GM18526 (cell line): ENCODE results near the gene ANKRD2.

Source experiments
- POLR2A ChIP-seq: IDR thresholded peaks from 3 replicates; pipeline ENCODE4 v1.6.1; 2011; ENCODE audit not compliant: insufficient read length; ENCODE audit errors: extremely low read depth

Gene ANKRD2

DNA sequence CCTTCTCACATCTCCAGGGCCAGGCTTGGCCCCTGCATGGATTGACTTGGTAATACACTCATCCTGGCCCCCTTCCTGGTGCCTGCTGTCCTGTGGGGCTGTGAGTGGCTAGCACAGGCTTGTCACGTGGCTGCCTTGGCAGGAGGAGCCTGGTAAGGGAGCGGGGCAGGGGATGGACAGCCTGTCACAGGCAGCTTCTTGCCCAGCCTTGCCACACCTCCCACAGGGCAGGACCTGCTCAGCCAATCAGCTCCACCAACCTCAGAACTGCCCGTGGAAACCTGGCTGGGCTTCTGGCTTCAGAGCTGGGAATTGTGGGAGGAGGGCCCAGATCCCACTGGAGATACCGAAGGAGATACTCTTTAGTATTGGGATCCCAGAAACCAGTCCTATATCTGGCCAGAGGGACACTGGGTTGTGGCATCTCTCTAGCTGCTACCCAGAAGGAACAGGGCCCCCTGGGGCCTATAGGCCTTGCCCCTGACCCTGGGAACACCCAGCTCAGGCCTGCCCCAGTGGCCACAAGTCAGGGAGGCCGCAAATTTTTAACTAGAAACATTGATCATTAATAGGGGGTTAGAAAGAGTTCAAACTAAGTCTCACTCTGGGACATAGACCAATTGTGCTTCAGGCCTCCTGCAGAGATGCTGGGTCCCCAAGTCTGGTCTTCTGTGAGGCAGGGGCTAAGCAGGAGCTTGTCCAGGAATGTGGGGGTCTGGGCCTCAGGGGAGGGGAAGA lies 11.7 kb downstream of the ANKRD2 start, which contains the start of gene HOGA1:
TSS of gene HOGA1 (plus strand) at position 330 of the 738 bp plus-strand sequence. CDS start at position 645, 315 bp downstream.
- TF ChIP-seq POLR2A = no peak

GRCh38 chr10:97584798-97585438 lies 12.3 kb downstream of the ANKRD2 start:
- TF ChIP-seq POLR2A = no peak

- no peak for TF ChIP-seq POLR2A
These were observed 12.8 kb downstream of the ANKRD2 start for GRCh38 chr10:97585439-97585811.

DNA sequence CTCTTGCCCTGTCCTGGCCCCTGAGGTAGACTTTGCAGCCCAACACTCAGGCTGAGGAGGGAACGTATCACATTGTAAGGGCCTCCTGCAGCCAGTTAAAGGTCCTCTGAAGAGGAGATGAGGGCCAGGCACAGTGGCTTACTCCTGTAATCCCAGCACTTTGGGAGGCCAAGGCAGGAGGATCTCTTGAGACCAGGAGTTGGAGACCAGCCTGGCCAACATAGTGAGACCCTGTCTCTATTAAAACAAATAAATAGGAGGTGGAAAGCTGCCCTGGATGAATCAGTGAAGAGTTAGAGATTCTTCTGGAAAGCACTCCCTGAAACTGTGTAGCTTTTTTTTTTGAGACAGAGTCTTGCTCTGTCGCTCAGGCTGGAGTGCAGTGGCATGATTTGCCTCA lies 14.6 kb downstream of the ANKRD2 start:
- no peak for TF ChIP-seq POLR2A

GRCh38 chr10:97589479-97589878 lies 16.9 kb downstream of the ANKRD2 start, which contains the start of gene C10orf62:
C10orf62 (plus strand) TSS chr10:97589721; CDS start chr10:97589898, 177 bp downstream.
- TF ChIP-seq POLR2A = no peak

GRCh38 chr10:97590082-97590747 lies 17.6 kb downstream of the ANKRD2 start:
- TF ChIP-seq POLR2A = no peak

DNA sequence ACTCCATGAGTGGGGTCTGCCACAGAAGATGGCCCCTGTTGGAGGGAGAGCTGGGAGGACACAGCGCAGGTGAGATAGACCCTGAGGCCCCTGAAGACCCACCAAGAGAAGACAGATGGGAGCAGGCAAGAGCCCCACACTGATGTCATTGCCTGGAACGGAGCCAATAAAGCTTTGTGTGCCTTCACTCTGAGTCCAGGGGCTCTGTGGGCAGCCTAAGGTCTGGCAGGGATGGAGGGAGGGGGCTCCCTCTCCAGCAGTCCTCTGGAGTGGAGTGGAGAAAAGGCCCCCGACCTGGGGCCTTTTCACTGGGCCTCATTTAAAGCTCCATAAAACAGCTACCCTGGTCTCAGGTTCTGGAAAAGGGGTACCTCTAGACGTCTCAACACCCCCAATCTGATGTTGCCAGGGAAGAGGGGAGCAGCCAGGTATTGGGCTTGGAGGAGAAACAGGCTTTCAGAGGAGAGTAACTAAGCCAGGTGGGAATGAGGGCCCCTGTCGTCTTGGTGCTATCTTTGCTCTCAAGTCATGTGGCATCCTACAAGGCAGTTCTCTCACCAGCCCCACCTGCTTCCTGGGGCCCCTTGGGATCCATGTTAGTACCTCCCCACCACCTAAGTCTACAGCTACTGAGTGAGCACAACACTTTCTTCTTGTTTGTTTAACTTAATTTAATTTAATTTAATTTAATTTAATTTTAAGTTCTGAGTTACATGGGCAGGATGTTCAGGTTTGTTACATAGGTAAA lies 18.3 kb downstream of the ANKRD2 start:
- TF ChIP-seq POLR2A = no peak

- TF ChIP-seq POLR2A = no peak
These were observed 20.8 kb downstream of the ANKRD2 start for GRCh38 chr10:97593421-97593820.

DNA sequence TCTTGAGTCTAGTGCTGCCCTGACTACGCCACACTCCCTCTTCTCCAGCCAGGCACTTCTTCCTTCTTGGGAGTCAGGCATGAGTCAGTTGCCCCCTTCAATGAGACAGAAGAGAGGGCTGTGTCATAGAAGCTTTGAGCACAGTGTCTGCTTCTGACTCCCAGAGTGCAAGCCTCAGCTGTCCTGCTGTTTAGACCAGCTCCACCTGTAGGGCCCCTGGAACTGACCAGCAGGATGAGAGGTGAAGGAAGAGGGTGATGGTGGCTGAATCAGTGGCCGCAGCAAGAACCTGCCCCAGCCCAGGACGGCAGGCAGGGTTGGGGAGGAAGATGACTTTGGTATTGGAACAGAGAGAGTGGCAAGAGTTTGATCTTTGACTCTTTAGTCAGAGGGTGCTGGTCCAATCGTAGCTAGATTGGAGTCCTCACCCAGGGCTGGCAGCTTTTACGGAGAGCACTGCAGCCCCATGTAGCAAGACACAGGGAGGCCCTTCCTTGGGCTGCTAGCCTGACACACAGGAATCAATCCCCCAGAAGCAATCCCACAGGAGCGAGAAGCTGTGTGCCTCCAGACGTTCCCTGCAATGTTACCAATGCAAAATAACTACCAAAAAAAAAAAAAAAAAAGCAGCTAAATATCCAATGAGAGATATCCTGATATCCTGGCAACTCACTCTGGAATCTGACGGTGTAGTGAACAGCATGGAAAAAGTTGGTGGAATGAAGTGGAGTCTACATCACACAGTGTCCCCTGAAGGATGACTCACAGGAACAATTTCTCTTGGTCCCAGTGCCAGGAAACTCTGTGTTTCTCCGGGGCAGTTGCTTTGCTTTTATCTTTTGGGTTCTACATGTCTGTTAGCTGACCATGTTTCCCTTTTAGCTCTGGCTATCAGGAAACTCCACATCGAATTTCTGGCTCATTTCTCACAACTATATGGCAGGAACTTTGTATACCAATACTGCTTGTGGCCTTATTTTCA lies 23.8 kb downstream of the ANKRD2 start:
- TF ChIP-seq POLR2A = no peak

- TF ChIP-seq POLR2A = no peak
These were observed 25.2 kb downstream of the ANKRD2 start for GRCh38 chr10:97597778-97598177.

- no peak for TF ChIP-seq POLR2A
These were observed 26.1 kb downstream of the ANKRD2 start for GRCh38 chr10:97598407-97599271.

- TF ChIP-seq POLR2A = no peak
These were observed 26.7 kb downstream of the ANKRD2 start for GRCh38 chr10:97599272-97599619.

GRCh38 chr10:97600616-97601015 lies 28.0 kb downstream of the ANKRD2 start:
- no peak for TF ChIP-seq POLR2A
